ENCODE measurements around the gene REPS2.

DNA sequence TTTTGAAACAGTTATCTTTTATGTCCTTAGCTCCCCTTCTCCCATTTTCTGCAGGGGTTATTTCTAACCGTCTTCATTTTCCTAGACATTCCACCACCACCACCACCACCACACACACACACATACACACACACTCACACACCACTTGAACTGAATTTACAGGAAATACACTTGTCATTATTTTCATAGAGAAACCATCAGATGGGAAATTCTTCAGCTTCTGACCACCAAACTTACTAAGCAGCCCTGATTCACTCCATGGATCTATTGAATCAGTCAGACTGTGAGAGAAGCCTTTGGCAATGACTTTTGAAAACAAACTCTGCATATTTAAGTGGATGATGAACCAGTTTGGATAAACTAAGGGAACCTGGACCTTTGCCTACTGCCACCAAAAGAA, 218.5 kb downstream of the REPS2 start:
- TF ChIP-seq, protein P1, sequence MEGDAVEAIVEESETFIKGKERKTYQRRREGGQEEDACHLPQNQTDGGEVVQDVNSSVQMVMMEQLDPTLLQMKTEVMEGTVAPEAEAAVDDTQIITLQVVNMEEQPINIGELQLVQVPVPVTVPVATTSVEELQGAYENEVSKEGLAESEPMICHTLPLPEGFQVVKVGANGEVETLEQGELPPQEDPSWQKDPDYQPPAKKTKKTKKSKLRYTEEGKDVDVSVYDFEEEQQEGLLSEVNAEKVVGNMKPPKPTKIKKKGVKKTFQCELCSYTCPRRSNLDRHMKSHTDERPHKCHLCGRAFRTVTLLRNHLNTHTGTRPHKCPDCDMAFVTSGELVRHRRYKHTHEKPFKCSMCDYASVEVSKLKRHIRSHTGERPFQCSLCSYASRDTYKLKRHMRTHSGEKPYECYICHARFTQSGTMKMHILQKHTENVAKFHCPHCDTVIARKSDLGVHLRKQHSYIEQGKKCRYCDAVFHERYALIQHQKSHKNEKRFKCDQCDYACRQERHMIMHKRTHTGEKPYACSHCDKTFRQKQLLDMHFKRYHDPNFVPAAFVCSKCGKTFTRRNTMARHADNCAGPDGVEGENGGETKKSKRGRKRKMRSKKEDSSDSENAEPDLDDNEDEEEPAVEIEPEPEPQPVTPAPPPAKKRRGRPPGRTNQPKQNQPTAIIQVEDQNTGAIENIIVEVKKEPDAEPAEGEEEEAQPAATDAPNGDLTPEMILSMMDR (IDR thresholded peaks at IDR 0.05), result no peak
- TF ChIP-seq POLR2A (IDR thresholded peaks at IDR 0.05), result no peak

All from body of pancreas (tissue), 4 donors.